Activated T-cell treated with anti-CD3 and anti-CD28 coated beads for 1 hour (primary cell): ENCODE measurements around the gene MGLL.
A peak's percentile ranks its signal among the peaks of the same experiment; 100 is the strongest.
"Not testable (repeated sequence)": the region's sequence is repeated elsewhere in the genome, so short reads cannot be mapped to it uniquely, and the experiment has no call there.

Experiments
- DNase-seq: peaks from one replicate; pipeline ENCODE4 v3.0.0-alpha.2; 2020; ENCODE audit warnings: low read depth

MGLL gene

DNA sequence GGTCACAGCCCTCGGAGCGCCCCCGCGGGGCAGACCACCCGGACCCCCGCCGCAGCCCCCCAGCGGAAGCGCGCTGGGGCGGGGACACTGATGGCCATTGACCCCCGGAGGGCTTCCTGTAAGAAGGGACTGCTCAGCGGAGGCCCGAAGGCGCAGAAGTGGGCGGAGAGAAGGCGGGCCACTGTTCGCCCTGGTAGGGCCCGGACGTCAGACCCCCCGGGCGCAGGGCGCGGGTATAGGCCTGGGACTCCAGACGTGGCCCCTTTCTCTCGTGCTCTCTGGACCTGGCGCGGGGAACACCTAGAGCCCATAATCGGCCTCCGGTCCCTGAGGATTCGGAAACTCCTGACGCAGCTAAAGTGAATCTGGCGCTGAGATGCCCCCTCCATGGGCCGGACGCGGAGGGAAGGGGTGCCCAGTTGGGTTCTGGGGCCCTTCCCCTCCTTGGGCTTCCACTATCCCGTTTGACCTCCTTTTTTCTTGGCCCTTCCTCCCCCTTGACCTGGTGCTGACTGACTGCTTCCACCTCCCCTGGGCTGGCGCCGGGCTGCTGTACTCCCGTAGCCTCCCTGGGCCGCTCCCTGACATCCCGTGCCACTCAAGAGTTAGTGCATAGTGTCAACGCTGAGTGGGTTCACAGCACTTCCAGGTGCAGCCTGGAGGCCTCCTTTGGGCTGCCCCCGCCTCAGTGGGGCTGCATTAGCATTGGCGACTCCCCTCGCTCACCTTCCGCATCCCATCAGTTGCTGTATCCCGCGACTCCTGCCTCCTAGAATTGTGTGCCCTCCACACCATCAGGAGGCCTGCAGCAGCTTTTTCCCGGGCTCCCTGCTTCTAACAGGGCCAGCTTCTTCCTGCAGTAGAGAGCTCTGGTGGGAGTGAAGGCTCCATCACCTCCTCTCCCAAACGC is 148.9 kb downstream of the MGLL start:
- DNase-seq: peak; percentile 35

DNA sequence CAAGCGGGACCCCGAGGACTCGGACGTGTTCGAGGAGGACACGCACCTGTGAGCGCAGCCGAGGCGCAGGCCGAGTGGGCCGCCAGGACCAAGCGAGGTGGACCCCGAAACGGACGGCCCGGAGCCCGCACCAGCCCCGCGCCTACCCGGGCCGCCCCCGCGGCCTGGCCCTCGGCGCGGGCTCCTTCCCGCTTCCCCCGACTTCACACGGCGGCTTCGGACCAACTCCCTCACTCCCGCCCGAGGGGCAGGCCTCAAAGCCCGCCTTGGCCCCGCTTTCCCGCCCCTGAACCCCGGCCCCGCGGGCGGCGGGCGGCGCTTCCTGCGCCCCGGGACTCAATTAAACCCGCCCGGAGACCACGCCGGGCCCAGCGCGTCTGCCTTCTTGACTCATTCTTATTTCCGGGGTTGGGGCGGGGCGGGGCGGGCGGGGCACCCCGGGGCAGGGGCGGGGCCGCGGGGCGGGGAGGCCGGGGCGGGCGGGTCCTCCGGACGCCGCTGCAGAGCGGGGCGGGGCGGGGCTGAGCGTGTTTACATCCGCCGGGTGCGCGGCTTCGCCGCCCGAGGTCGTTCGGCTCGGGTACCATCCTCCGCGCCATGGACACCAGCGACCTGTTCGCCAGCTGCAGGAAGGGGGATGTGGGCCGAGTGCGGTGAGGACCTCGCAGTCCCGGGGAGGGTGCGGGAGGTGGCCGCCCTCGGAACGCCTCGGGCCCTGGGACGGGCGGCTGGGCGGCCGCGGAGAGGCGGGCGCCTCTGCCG is 149.7 kb downstream of the MGLL start, which contains the start of gene ABTB1:
Gene ABTB1, plus strand, starts transcription at position 524 of the 762 bp plus-strand sequence. Its CDS starts 74 bp downstream, at position 598.
- peak; percentile 78 for DNase-seq

DNA sequence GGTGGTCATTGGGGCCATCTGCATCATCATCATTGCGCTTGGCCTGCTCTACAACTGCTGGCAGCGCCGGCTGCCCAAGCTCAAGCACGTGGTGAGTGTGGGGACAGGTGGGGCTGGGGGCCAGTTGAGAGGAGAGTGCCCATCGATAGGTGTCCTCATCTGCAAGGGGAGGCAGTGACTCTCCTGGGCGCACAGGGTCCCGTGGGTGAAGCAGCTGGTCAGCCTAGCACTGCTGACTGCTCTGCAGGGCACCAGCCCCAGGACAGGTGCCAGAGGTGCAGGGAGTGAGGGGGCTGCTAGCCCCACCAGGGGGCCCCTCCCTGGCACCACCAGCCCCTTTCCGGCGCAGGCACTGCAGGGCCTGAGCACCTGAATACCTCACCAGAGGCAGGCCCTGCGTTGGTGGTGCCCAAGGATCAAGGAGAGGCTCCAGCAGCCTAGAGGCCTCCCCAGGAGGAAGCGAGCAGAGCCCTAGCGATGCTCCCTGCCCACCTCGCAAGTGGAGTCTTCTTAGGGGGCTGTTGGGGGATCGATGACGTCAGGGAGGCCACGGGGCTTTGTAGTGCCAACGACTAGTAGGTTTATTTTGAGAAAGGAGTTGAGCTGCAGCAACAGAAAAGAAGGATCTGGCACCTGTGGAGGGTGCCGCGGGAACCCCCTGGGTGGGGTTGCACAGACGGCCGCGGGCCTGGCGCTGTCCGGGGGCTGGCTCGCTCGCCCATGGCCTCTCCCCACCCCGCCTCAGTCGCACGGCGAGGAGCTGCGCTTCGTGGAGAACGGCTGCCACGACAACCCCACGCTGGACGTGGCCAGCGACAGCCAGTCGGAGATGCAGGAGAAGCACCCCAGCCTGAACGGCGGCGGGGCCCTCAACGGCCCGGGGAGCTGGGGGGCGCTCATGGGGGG is 150.5 kb downstream of the MGLL start:
- DNase-seq: no peak

DNA sequence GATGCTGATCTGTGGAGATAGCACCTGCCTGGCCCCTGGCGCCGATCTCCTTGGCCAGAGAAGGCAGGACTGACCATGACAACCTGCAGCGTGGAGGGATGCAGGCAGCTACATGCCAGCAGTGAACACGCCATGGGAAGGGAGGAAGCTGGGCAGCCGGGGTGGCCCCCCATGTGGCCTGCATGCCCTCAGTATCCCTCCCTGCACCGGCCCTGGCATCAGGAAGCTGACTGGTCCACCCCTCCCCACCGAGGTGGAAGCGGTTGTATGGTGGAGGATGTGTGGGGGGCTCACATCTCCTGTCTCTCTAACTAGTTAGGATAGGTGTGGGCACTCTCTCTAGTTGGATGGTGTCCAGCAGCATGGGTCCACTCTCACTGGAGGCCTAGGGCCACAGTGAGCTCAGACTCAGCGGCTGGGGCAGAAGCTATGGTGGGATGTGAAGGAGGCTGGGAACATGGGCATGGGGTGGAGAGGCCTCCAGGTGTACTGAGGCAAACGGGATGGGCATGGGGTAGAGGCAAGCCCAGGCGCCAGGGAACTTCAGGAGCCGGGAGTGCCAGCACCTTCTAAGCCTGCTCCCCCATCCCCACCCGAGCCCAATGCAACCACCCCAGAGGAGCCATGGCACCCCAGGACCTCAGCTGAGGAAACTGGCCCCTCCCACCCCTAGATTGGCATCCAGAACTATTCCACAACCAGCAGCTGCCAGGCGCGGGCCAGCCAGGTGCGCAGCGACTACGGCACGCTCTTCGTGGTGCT is 151.4 kb downstream of the MGLL start:
- DNase-seq: no peak

DNA sequence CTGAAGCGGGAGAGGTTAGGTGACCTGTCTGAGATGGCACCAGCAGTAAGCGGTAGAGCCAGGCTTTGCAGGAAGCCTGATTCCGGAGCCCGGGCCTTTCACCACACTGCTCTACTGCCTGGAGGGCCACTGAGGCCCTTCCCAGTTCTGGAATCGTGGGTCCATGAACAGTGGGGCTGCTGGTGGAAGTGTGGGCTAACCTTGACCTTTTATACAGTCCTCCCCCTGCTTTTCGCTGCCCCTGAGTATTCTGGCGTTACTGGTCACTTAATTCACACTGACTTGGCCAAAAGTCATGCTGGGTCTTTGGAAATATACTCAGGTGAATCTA is 152.1 kb downstream of the MGLL start:
- DNase-seq: no peak

DNA sequence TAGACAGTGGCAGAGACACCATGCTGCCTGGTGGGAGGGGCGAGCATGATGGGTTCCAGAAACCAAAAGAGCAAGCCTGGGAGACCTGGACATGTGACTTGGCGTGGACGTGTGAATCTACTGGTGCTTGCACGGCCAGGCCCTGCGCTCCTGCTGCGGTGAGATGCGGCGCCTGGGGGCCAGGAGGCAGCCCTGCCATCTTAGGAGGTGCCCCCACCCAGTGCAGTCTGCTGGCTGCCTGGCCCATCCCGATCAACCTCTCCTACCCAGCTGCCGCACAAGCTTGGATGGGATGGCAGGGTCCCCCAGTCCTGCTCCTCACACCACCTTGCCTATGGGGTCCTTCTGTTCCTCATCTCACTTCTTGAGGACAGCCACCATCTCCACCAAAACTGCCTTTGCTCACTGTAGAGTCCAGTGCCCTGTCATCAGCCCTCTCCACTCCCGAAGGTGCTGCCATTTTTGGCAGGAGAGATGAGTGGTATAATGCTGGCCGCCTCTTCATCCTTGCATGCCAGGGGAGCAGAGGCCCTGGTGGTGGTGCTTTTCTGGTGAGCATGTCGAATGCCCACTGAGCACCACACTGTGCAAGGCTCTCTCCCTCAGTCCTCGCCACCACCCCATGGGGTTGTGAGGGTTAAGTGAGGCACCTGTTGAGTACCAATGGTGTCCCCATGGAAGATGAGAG is 152.6 kb downstream of the MGLL start:
- no peak for DNase-seq

DNA sequence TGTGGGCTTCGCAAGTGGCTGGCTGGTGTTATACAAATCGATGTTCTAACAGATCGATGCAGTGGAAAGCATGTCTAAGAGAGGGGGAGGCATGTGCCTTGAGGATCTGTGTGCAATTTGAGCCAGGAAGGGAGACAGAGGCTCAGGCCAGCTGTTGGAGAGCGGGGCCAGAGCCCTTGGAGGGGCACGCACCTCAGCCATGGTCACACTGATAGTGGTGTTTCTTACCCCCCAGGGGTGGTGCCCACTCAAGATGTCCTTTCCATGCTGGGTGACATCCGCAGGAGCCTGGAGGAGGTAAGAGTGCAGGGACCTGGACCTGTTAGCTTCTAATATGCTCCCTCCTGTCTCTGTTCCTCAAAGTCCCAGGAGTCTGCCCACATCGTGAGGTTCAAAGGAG is 153.4 kb downstream of the MGLL start:
- no peak for DNase-seq

DNA sequence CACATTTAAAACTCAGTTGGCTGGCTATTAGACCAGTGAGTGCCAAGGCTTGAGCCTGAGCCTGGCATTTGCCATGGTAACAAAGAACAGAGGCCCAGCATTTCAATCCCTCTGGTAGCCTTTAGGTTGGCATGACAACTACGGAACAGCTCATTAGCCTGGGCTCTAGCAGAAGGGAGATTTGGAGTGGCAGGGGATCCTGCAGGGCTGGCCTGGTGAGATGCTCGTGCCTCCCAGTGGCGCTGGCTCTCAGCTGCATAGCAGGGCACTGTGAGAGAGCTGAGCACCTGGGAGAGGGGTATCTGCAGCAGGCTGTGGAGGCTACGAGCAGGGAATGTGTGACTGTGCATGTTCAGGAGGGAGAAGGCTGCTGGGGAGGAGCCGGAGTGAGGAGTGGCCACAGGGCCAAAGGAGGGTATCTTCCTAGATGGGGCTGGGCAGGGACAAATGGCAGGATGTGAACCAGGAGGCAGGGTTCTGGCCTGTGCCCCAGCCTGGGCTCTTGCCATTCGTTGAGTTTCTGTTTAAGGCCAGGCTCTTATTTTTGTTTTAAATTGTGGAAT is 155.1 kb downstream of the MGLL start:
- DNase-seq: no peak

DNA sequence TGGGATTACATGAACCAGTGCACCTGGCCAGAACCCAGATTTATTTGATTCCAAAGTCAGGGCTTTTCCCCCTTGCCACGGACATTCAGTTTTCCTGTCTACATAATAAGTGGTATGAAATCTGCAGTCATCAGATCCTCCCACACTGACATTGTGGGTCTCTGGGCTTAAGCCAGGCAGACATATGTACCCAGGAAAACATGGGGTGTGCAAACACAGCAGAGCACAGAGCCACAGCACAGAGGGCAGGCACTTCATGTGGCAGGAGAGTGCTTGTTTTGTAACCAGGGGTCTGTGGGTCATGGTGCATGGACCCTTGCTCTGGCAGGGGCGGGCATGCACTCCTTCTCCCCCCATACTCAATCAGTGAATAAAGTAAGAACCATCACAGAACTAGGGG is 155.6 kb downstream of the MGLL start:
- no peak for DNase-seq

DNA sequence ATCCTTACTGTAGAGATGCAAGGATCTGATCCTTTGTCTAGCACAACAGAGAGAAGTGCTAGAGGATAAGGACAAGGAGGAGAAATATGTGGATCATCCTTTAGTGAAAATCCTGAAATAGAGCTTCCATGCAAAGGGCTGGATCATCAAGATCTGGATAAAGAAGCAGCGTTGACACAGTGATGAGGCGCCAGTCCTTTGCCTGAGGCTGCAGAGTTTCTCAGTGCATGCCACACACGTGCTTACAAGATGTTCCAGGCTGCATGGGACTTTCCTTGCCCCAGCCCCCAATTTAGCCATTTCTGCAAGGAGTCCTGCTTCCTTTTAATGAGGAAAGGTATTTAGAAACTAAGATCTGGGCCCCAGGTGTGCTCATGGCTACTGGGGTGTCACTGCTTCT is 156.7 kb downstream of the MGLL start:
- DNase-seq: no peak

DNA sequence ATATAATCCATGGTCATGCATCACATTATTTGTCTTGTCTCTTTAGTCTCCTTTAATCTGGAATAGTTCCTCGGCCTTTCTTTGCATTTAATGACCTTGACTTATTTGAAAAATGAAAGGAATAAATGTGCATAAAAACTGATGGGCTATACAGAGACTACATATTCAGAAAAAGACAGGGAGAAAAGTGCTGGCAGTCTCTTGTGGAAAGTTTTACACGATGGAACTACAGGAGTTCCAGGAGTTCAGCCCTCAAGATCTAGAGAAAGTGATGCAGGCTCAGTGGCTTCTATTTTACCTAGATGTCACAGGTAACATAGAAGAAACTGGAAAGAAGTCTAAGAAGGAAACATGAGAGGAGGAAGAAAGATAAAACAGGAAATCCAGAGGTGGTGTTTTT is 157.2 kb downstream of the MGLL start:
- no peak for DNase-seq

DNA sequence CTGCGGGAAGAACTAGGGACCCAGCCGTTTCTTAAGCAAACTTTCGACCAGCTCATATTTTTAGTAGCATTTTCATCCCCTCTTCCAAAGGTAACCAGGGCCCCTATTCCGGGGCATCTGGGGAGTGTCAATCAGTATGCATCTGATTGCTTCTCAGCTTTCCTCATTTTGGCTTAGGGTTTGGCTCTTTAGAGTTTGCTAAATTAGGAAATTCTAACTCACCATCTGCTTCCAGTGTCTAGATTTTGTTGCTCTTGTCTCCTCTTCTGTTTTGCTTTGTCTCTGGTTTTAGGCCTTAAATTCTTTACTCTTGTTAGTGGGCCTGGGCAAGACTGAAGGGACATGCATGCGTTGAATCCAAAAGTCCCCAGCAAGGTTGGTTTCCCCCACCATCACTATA is 159.2 kb downstream of the MGLL start:
- DNase-seq: no peak

DNA sequence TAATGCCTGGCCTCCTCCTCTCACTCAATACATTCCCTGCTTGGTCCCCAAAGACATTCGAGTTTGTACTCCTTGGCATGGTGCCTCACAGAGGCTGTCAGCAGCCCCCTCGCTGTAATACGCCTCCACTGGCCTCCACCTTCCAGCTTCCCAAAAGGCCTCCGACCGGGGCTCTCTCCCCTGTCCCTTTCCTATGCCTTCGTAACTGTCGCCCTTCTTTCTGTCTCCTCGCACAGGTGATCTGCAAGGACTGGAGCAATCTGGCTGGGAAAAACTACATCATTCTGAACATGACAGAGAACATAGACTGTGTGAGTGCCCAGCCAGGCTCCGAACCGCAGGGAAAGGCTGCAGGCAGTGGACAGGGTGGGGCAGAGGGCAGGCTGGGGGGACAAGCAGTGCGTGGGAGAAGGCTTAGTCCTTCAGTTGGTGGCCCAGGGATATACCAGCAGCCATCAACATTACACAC is 160.3 kb downstream of the MGLL start:
- no peak for DNase-seq

DNA sequence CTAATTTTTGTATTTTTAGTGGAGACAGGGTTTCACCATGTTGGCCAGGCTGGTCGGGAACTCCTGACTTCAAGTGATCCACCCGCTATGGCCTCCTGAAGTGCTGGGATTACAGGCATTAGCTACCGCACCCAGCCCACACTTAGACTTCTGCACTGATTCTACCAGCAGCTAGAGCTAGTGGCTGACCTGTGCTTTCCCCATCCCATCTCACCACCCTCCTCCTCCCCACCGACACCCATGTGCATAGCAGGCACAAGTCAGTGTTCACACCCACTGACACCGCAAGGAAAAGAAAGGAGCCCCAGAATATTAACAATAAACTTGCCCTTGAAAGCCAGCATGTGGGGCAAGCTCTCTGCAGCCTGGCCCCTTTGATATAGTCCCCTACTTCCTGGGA is 160.7 kb downstream of the MGLL start:
- no peak for DNase-seq

DNA sequence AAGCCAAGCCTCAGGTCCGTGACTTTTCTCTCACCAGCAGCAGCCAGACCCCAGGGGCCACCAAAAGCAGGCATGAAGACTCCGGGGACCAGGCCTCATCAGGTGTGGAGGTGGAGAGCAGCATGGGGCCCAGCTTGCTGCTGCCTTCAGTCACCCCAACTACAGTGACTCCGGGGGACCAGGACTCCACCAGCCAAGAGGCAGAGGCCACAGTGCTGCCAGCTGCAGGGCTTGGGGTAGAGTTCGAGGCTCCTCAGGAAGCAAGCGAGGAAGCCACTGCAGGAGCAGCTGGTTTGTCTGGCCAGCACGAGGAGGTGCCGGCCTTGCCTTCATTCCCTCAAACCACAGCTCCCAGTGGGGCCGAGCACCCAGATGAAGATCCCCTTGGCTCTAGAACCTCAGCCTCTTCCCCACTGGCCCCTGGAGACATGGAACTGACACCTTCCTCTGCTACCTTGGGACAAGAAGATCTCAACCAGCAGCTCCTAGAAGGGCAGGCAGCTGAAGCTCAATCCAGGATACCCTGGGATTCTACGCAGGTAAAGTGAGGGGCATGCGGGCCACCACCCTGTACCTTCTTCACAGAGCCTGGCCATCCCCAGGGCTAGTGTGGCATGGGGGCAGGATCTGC is 161.6 kb downstream of the MGLL start:
- DNase-seq: no peak

DNA sequence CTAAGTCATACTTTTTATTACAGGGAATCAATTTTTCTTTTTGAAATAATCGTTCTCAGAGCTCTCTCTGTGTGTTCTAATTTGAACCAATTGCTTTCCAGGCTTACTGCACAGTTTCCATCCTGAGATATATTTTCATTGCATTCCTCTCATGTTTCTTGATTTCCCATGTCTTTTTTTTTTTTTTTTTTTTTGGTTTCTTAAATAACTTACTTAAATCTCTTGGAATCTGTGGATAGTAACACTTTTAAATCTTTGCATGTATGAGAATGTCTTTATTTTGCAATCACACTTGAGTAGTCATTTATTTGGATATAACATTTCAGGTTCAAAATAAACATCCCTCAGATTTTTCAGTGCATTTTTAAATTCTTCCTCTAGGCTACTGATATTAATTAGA is 164.1 kb downstream of the MGLL start:
- DNase-seq: no peak

DNA sequence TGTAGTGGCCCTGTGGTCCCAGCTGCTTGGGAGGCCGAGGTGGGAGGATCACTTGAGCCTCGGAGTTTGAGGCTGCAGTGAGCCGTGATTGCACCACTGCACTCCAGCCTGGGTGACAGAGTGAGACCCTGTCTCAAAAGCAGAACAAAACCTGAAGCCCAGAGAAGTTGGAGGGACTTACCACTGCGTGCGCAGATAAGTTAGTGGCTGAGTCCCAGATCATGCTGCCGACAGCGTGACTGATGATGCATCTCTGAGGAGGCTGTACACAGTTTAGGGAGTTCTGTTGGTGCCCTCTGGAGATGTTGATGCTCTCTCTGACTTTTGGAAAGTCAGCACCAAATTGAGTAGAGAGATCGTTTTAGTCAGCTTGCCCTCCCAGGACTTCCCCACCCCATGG is 165.4 kb downstream of the MGLL start:
- no peak for DNase-seq

DNA sequence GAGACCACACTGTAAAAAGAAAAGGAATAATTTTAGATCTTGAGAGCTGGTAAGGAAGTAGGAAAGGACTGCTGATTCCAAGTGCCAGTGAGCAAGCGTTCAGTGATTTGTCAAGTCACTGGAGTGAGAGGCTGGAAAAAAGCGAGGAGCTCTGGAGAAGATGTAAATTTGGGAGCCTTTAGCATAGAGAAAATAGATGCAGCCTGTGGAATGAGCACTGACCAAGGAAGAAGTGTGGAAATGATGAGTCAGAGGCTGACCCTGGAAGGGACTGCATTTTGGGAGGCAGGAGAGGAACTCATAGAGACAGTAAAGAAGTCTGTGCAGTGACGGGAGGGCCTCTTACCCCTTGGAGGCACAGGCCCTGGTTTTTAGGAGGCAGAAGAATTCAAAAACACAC is 166.7 kb downstream of the MGLL start:
- DNase-seq: no peak

DNA sequence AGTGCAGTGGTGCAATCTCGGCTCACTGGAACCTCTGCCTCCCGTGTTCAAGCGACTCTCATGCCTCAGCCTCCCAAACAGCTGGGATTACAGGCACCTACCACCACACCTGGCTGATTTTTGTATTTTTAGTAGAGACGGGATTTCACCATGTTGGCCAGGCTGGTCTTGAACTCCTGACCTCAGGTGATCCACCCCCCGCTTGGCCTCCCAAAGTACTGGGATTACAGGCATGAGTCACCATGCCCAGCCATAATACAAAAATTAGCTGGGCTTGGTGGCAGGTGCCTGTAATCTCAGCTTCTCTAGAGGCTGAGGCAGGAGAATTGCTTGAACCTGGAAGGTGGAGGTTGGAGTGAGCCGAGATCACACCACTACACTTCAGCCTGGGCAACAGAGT is 167.3 kb downstream of the MGLL start:
- DNase-seq: not testable (repeated sequence)

DNA sequence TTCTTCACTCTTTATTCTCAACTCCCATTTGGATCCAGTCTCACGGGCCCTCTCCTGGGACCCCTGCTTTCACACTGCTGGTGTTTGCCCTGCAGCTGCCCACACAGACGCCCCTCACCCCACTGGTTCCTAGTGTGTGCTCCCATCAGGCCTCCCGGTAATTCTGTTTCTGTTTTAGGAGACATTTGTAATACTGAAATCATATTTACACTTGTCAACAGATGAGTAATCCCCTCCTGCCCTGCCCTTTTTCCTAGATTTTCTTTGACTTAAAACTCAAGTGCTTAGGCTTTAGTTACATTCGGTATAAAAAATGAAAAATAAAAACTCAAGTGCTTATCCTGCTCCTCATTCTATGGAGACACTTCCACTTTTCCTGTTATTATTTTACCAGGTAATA is 167.9 kb downstream of the MGLL start:
- no peak for DNase-seq
